Measurements from ENCODE around the gene AGMAT.
"Not testable (repeated sequence)": the region's sequence is repeated elsewhere in the genome, so short reads cannot be mapped to it uniquely, and the experiment has no call there.

AGMAT gene

GRCh38 chr1:15610167-15610566 lies 25.3 kb upstream of the AGMAT start:
- no peak for DNase-seq

- no peak for DNase-seq
Observed at GRCh38 chr1:15609631-15610030, 24.8 kb upstream of the AGMAT start.

GRCh38 chr1:15605398-15606383 lies 20.8 kb upstream of the AGMAT start:
- DNase-seq = no peak

GRCh38 chr1:15604400-15604799 lies 19.5 kb upstream of the AGMAT start:
- not testable (repeated sequence) for DNase-seq

GRCh38 chr1:15603966-15604282 lies 19.1 kb upstream of the AGMAT start:
- not testable (repeated sequence) for DNase-seq

- DNase-seq = peak; percentile 57
Observed at GRCh38 chr1:15603050-15603965, 18.5 kb upstream of the AGMAT start.

GRCh38 chr1:15598436-15598835 lies 13.6 kb upstream of the AGMAT start:
- no peak for DNase-seq

GRCh38 chr1:15595809-15596617 lies 11.2 kb upstream of the AGMAT start:
- no peak for DNase-seq

GRCh38 chr1:15592285-15592684 lies 7.4 kb upstream of the AGMAT start:
- no peak for DNase-seq

GRCh38 chr1:15583016-15583706 lies 1.7 kb downstream of the AGMAT start:
- DNase-seq = no peak

- no peak for DNase-seq
Observed at GRCh38 chr1:15579683-15580047, 5.2 kb downstream of the AGMAT start.

GRCh38 chr1:15578921-15579682 lies 5.7 kb downstream of the AGMAT start:
- DNase-seq = no peak

- DNase-seq = no peak
Observed at GRCh38 chr1:15577691-15578090, 7.2 kb downstream of the AGMAT start.

- no peak for DNase-seq
Observed at GRCh38 chr1:15575549-15576150, 9.2 kb downstream of the AGMAT start.

- DNase-seq = no peak
Observed at GRCh38 chr1:15574741-15575140, 10.1 kb downstream of the AGMAT start.

- no peak for DNase-seq
Observed at GRCh38 chr1:15573477-15573876, 11.4 kb downstream of the AGMAT start.

- no peak for DNase-seq
Observed at GRCh38 chr1:15571266-15571665, 13.6 kb downstream of the AGMAT start.

- DNase-seq = no peak
Observed at GRCh38 chr1:15570861-15571260, 14.0 kb downstream of the AGMAT start.

- DNase-seq = no peak
Observed at GRCh38 chr1:15568387-15569073, 16.3 kb downstream of the AGMAT start.

GRCh38 chr1:15559189-15559810 lies 25.6 kb downstream of the AGMAT start:
- no peak for DNase-seq
